ENCODE data around the gene CLEC16A.

CLEC16A gene

GRCh38 chr16:10951026-10951425, 6.7 kb downstream of the CLEC16A start:
- ChIA-PET POLR2A (ENCODE audit: low non-redundant PET) (no interaction called here), CTCF (interaction anchor here (1.8 kb wide), 1 partner anchor 12 kb away, joined by 6 read pairs; no protein-coding TSS in a partner anchor)
- no peak overlapping the region for H3K27ac ChIP-seq
- no peak for DNase-seq (ENCODE audit: low spot score)
- no peak for TF ChIP-seq CTCF (conservative IDR thresholded peaks at IDR 0.05; ENCODE audit: low read depth)

- ChIA-PET CTCF (interaction anchor here (0.7 to 2.2 kb wide), 4 partner anchors 9 to 418 kb away, joined by 3 to 11 read pairs (median 4); no protein-coding TSS in a partner anchor), POLR2A (ENCODE audit: low non-redundant PET) (no interaction called here)
- no peak for TF ChIP-seq CTCF (conservative IDR thresholded peaks at IDR 0.05; ENCODE audit: low read depth)
- H3K27ac ChIP-seq, result no peak overlapping the region
- DNase-seq (ENCODE audit: low spot score), result no peak
These were observed 10.5 kb downstream of the CLEC16A start for GRCh38 chr16:10954903-10955302.

- TF ChIP-seq CTCF (conservative IDR thresholded peaks at IDR 0.05; ENCODE audit: low read depth), result no peak
- ChIA-PET POLR2A (ENCODE audit: low non-redundant PET) (no interaction called here), CTCF (interaction anchor here (0.5 to 1.7 kb wide), 2 partner anchors 8 to 17 kb away, joined by 3 to 9 read pairs; no protein-coding TSS in a partner anchor)
- H3K27ac ChIP-seq, result peak overlapping the region; percentile 49
- no peak for DNase-seq (ENCODE audit: low spot score)
These were observed 13.6 kb downstream of the CLEC16A start for GRCh38 chr16:10957771-10958482.

- POLR2A ChIA-PET (ENCODE audit: low non-redundant PET), result no interaction called here
- CTCF ChIA-PET, result interaction anchor here (0.8 to 1.7 kb wide), 2 partner anchors 9 to 302 kb away, joined by 3 to 9 read pairs; no protein-coding TSS in a partner anchor
- no peak overlapping the region for H3K27ac ChIP-seq
- DNase-seq (ENCODE audit: low spot score), result no peak
- TF ChIP-seq CTCF (conservative IDR thresholded peaks at IDR 0.05; ENCODE audit: low read depth), result no peak
These were observed 14.8 kb downstream of the CLEC16A start for GRCh38 chr16:10959161-10959560.

GRCh38 chr16:10961231-10961630, 16.9 kb downstream of the CLEC16A start:
- DNase-seq (ENCODE audit: low spot score), result peak; percentile 48
- ChIA-PET CTCF (interaction anchor here (0.6 kb wide), 1 partner anchor 294 kb away, joined by 3 read pairs; no protein-coding TSS in a partner anchor), POLR2A (ENCODE audit: low non-redundant PET) (no interaction called here)
- TF ChIP-seq CTCF (conservative IDR thresholded peaks at IDR 0.05; ENCODE audit: low read depth), result no peak
- H3K27ac ChIP-seq, result peak overlapping the region; percentile 59

- DNase-seq (ENCODE audit: low spot score), result peak; percentile 72
- POLR2A ChIA-PET (ENCODE audit: low non-redundant PET), result no interaction called here
- peak; percentile 95 for TF ChIP-seq CTCF (conservative IDR thresholded peaks at IDR 0.05; ENCODE audit: low read depth)
- H3K27ac ChIP-seq, result peak overlapping the region; percentile 24; the same call in 1 of the 2 replicates
- CTCF ChIA-PET, result interaction anchor here (0.5 to 2.2 kb wide), 27 partner anchors 10 to 1837 kb away, joined by 3 to 12 read pairs (median 3); partner anchors contain the start of genes CLEC16A, PRM3, SOCS1 and TXNDC11
These were observed 19.9 kb downstream of the CLEC16A start for GRCh38 chr16:10964039-10964890.

Measured in RWPE1 (cell line).